Raji (cell line): Measurements from ENCODE around the gene CEMIP.

ENCODE experiments used
- POLR2A ChIP-seq: IDR thresholded peaks from 2 replicates; pipeline ENCODE4 v1.6.1; 2011; ENCODE audit warnings: low read depth, low read length, control low read depth; ENCODE audit not compliant: insufficient read depth

CEMIP gene

DNA sequence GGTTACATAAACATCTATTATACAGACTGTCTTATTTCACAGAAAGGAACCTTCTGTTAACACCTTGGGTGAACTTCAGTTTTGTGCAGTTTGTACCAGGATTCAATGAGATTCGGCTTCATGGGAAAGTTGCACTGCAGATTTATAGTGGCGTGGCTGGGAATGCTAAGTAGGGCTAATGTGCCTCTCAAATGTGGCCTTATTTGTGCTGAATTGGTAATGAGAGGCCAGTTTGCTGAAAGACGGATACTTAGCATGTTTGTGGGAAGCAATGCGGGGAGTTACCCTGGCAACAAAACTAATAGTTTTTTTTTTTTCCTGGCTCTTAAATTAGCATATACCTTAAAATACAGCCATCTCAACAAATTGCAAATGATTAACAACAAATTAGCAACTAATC lies 28.6 kb upstream of the CEMIP start:
- no peak for TF ChIP-seq POLR2A

DNA sequence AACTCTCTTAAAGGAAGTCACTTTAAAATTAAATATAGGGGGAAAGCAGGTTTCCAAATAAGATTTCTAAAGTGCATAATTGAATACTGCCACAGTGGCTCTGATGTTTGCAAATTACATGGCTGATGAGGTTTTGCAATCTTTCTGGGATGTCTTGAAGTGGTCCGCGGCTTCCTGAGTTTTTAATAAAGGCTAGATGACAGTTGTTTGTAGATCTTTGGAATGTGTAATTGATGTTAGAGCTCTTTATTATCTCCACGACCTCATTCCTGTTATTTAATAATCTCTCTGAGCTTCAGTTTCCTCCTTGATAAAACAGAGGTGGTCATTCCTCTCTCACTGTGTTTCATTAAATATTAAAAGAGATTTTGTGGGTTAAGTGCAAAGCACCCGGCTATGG lies 27.0 kb upstream of the CEMIP start:
- no peak for TF ChIP-seq POLR2A

DNA sequence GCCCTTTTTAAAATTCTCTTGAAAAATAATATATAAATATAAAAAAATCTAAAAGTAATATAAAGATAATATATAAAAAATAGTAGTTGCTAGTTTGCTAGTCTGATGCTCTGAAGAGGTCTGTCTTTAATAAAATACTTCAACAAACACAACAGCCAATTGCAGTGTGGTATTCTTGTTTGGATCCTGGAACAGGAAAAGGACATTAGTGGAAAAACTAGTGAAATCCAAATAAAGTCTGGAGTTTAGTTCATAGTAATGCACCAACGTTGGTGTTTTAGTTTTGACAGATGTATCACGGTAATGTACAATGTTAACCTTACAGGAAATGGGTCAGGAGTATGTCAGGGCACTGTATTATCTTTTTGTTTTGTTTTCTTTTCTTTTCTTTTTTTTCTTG lies 26.0 kb upstream of the CEMIP start:
- TF ChIP-seq POLR2A, result no peak

DNA sequence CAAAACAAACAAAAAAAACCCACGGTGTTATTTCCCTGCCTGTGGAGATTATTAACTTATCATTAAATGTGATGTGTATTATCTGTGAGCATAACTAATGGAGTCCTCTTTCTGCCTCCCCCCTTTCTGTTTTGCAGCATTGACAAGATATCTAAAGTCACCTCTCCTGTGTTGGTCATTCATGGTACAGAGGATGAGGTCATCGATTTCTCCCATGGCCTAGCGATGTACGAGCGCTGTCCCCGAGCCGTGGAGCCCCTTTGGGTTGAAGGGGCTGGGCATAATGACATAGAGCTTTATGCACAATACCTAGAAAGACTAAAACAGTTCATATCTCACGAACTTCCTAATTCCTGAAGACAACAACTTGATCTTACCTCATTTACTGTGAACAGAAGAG lies 25.2 kb upstream of the CEMIP start:
- TF ChIP-seq POLR2A, result no peak

DNA sequence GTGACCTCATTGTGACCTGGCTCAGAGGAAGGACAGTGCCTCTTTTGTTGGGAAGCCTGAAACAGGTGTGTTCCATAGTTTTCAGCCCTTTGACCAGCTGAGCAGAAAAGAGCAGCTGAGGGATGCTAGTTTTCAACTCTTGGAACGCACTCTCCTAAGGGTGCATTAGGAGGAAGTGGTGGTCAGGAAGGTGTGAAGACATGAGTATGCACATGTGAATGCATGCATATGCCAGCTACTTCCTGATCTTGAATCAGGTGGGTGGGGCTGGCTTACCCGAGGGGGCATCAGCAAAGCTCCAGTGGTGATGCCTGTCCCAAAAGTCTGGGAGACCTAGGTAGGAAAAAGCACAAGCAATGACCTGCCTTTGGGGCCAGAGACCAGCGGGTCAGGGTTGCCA lies 23.3 kb upstream of the CEMIP start:
- no peak for TF ChIP-seq POLR2A

DNA sequence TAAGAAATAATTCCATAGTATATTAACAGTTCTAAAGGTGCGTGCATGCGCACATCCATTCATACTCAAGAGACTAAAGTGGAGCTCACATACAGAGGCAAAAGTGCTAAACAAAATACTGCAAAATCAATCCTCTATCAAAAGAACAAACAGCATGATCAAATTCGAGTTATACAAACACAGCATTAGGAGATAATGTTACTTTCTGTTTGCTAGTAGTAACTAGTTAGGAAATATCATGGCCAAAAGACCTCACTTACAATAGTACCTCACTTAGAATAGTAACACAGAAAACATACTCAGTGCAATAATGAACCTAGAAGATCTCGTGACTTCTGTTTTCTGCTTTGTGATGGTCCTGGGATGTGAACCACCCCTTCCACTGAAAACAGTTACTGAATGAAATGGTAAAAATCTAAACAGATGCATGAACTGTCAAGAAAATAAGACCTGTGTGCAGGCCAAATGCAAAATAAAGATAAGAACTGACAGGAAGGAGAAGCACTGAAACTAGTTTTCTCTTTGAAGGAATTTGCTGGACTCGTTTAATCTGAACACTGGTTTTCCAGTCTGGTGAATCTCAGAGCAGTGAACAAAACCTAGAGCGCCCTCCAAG lies 20.9 kb upstream of the CEMIP start:
- TF ChIP-seq POLR2A, result no peak

DNA sequence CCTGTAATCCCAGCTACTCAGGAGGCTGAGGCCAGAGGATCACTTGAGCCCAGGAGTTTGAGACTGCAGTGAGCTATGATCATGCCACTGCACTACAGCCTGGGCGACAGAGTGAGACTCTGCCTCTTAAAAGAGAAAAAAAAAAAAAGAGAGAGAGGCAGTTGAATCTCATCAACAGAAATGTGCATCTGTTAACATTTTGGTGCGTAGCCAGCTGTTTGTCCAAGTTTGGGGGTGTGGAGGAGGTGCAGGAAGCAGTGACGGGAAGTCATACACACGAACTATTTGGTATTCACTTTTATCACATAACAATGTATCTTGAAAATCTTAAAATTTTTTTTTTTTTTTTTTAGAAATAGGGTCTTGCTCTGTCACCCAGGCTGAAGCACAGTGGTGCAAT lies 18.2 kb upstream of the CEMIP start:
- no peak for TF ChIP-seq POLR2A

DNA sequence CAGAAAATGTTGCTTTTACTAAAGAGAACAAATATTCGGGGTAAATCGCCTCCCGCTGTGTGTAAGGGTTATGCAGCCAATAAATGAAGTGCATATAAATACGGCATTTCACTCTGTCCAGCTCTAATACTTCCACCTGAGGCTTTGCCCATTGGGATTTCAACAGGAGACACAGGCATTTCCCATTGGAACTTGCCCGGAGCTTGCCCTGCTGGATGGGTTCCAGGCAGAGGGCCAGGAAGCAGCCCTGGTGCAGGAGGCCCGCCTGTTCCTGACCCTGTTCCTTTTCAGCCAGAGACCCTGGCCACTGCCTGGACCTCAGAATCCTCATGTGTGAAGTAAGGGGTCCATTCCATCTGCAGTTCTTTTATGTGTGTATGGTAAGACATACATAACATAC lies 17.4 kb upstream of the CEMIP start:
- TF ChIP-seq POLR2A, result no peak

DNA sequence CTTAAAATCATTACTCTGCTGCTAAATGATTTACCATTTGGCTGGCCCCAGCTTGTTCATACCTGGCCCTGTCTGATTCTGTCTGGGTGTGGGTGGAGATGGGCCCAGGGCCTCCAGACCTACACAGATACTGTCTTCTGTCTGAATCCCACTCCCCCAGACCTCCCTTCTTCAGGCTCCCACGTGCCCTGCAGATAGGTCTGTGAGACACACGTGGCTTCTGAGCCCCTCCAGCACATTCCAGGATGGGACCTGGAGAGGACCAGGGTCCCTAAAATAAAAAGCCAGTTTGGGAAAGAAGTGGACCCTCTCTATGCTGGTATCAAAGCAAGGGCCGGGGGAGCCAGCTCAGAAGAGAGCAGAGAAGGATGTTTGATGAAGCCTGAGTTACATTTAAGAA lies 14.6 kb upstream of the CEMIP start:
- no peak for TF ChIP-seq POLR2A

DNA sequence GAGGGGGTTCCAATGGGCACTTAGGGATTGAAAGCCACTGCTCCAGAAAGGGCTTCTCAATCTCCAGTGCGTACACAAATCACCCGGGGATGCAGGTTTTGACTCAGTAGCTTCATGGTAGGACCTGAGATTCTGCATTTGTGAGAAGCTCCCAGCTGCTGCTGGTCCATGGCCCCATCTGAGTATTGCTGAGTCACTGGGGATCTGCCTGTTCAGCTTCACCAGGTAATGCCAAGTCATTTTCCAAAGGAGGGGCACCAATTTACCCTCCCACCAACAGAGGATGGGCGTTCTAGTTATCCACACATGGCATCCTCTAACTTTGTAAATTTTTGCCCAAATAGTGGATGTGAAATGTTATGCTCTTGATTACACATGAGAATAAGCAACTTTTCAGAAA lies 12.9 kb upstream of the CEMIP start:
- no peak for TF ChIP-seq POLR2A

DNA sequence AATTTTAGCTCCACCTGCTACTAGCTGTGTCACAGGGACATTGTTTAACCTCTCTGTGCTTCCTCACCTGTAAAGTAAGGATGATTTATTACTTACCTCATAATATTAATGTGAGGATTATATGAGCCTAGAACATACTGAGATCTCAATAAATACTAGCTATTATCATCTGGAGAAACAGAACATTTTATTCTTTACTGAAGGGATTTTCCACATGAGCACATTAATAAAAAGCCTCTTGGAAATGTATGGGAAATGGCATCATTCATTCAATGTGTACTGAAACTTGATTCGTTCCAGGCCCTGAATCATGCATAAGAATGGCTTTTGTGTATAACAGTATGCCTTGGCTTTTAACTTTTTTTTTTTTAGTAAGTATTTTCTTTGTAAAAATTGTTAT lies 11.0 kb upstream of the CEMIP start:
- TF ChIP-seq POLR2A, result no peak

DNA sequence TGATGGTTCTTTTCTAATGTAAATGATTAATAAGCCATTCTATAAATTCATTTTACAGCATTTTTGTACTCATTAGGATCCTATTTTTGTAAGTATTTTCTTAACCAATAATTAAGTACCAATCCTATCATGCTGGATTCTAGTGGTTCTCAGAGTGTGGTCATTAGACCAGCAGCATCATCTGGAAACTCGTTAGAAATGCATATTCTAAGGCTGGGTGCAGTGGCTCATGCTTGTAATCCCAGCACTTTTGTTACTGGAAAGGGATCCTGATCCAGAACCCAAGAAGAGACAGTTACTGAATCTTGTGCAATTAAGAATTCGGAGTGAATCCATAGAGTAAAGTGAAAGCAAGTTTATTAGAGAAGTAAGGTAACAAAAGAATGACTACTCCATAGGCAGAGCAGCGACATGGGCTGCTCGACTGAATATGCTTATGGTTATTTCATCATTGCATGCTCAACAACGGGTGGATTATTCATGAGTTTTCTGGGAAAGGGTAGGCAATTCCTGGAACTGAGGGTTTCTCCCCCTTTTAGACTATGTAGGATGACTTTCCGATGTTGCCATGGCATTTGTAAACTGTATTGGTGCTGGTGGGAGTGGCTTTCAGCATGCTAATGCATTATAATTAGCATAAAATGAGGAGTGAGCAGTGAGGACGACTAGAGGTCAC lies 9.9 kb upstream of the CEMIP start:
- no peak for TF ChIP-seq POLR2A

DNA sequence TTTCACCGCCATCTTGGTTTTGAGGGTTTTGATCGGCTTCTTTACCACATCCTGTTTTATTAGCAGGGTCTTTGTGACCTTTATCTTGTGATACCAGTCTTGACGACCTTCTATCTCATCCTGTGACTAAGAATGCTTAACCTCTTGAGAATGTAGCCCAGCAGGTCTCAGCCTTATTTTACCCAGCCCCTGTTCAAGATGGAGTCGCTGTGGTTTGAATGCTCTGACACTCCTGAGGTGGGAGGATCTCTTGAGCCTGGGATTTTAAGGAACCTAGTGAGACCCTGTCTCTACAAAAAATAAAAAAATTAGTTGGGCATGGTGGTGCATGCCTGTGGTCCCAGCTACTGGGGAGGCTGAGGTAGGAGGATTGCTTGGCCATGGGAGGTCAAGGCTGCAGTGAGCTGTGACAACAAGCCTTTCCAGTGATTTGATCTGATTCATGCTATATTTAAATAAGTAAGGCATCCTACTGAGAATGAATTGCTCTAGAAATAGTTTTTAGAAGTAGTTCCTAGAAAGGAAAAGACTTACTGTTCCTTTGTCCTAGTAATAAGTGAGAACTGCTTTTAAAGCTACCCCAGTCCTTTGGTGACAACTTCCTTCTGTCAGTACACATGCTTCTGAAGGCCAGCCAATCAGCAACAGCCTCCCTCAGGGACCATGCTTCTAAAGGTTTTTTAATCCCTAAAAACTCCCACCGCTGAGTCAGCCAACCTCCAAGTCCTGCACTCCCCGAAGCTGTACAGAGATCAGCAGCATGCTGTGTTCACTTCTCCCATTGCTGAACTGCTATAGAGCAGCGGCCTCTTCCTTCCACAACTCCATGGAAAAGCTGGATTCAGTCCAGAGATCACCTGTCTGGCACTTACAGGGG lies 9.1 kb upstream of the CEMIP start:
- no peak for TF ChIP-seq POLR2A

DNA sequence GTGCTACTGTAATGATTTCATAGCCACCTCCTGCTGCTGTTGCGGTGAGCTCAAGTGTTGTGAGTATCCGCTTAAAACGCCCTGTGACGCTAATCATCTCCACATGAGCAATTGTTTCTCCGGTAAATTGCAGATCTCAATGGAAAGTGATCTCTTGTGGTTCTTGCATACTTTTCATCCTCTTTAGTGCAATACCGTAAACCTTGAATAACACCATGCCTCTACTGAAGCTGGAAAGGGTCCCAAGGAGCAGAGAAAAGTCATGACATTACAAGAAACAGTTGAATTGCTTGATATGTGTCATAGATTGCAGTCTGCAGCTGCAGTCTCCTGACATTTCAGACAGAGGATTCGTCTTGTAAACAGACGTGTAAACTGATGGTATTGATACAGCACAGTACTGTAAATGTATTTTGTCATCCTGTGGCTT lies 6.0 kb upstream of the CEMIP start:
- no peak for TF ChIP-seq POLR2A

DNA sequence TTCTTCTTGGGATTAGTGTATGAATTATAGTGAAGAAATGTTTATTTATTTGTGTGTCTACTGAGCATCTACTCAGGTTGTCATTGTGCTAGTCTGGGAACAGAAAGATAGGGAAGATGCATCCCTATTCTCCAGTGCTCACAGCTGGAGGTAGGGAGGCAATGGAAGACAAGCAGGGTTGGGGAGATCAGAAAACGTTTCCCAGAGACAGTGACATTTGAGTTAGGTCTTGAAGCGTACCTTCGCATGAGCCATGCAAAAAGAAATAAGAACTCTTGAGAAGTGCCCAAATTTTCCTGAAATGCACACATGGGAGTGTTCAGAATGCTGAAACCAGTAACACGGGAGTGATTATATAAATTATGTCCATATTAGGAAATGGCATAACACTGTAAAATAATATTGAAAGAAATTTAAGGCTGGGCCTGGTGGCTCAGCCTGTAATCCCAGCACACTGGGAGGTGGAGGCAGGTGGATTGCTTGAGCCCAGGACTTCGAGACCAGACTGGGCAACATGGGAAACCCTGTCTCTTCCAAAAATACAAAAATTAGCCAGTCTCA lies 5.3 kb upstream of the CEMIP start:
- TF ChIP-seq POLR2A, result no peak

DNA sequence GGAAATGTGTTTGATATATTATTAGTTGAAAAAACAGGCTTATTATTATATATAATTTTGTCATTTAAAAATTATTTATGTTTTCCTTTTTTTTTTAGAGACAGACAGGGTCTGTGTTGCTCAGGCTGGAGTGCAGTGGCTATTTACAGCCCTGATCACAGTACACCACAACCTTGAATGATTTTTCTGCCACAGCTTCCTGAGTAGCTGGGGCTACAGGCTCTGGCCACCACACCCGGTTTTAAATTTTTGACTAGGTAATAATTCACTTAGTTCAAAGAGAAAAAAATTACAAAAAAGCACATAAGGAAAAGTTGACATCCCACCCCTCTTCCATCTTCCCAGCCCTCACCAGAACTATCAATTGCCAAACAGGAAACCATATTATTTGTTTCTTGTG lies 4.7 kb upstream of the CEMIP start:
- no peak for TF ChIP-seq POLR2A

DNA sequence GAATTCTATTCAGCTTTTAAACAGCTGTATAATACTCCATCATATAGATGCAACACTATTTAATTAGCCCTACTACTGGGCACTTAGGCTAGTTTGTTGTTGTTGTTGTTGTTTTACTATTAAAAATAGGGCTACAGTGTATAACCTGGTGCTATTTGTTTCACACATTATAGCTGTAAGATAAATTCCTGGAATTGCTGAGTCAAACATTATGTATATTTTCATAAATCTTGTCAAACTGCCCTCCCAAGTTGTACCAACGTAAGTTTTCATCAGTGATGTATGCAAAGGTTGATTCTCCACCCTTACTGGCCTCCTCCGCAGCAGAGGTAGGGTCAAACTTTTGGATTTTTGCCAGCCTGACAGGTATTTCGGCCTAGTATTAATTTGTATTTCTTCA lies 3.8 kb upstream of the CEMIP start:
- TF ChIP-seq POLR2A, result no peak
